ACC112 (cell line): ENCODE data around the gene LRP11.
A peak's percentile ranks its signal among the peaks of the same experiment; 100 is the strongest.

ENCODE experiments used
- H2AFZ ChIP-seq: fragments of 200-600 bp; sonication (generic); one replicate; pipeline ENCODE4 v1.6.0; 2017; ENCODE audit warnings: antibody characterized with exemption, low read length; ENCODE audit not compliant: unreplicated experiment
- H3K27ac ChIP-seq: fragments of 200-600 bp; sonication (generic); 2 replicates; pipeline ENCODE4 v1.5.1; 2014; ENCODE audit warnings: low read depth, mild to moderate bottlenecking, antibody characterized with exemption, low read length, moderate library complexity
- H3K27me3 ChIP-seq: fragments of 200-600 bp; sonication (generic); 2 replicates; pipeline ENCODE4 v1.6.1; 2014; ENCODE audit warnings: mild to moderate bottlenecking, antibody characterized with exemption, low read length, moderate library complexity, mixed read lengths; ENCODE audit not compliant: insufficient read depth
- H3K36me3 ChIP-seq: fragments of 200-600 bp; sonication (generic); 2 replicates; pipeline ENCODE4 v1.6.1; 2016; ENCODE audit warnings: mild to moderate bottlenecking, antibody characterized with exemption, low read length, moderate library complexity, mixed read lengths; ENCODE audit not compliant: insufficient read depth
- H3K4me1 ChIP-seq: fragments of 200-600 bp; sonication (generic); one replicate; pipeline ENCODE4 v1.6.1; 2016; ENCODE audit warnings: low read length, mixed read lengths; ENCODE audit not compliant: insufficient read depth, unreplicated experiment, control insufficient read depth
- H3K4me3 ChIP-seq: fragments of 200-600 bp; sonication (generic); 2 replicates; pipeline ENCODE4 v1.5.1; 2014; ENCODE audit warnings: mild to moderate bottlenecking, low read depth, low read length
- H3K79me2 ChIP-seq: fragments of 200-600 bp; sonication (generic); one replicate; pipeline ENCODE4 v1.6.0; 2016; ENCODE audit warnings: low read length; ENCODE audit not compliant: control insufficient read depth, unreplicated experiment, insufficient read depth

The LRP11 gene

GRCh38 chr6:149831308-149831820, 32.8 kb downstream of the LRP11 start:
- Histone ChIP-seq H3K27me3 (no peaks in the 10 kb centered on the region), H3K79me2 (no peaks in the 10 kb centered on the region), H2AFZ (peak overlapping the region; percentile 62), H3K4me3 (peak overlapping the region; percentile 28), H3K27ac (no peak overlapping the region), H3K36me3 (0 out of 2 replicates have a peak, but pooled peaks cover 3% of the 10 kb centered on the region), H3K4me1 (peaks cover 11% of the 10 kb centered on the region)

GRCh38 chr6:149830731-149831307, 33.3 kb downstream of the LRP11 start:
- Histone ChIP-seq H3K4me1 (peaks cover 11% of the 10 kb centered on the region), H3K27ac (0 out of 2 replicates have a peak overlapping the region, but pooled peaks have one; percentile 1), H3K79me2 (no peaks in the 10 kb centered on the region), H3K36me3 (0 out of 2 replicates have a peak, but pooled peaks cover 3% of the 10 kb centered on the region), H3K4me3 (peak overlapping the region; percentile 28), H3K27me3 (no peaks in the 10 kb centered on the region), H2AFZ (peak overlapping the region; percentile 62)

GRCh38 chr6:149825292-149825691, 38.9 kb downstream of the LRP11 start:
- no peak overlapping the region for H2AFZ ChIP-seq
- peaks cover under 1% of the 10 kb centered on the region for H3K4me1 ChIP-seq
- H3K27me3 ChIP-seq, result no peaks in the 10 kb centered on the region
- no peaks in the 10 kb centered on the region for H3K36me3 ChIP-seq
- H3K79me2 ChIP-seq, result no peaks in the 10 kb centered on the region
- H3K4me3 ChIP-seq, result no peak overlapping the region
- no peak overlapping the region for H3K27ac ChIP-seq

GRCh38 chr6:149823013-149823412, 41.1 kb downstream of the LRP11 start:
- no peaks in the 10 kb centered on the region for H3K79me2 ChIP-seq
- H3K27me3 ChIP-seq, result no peaks in the 10 kb centered on the region
- H3K4me3 ChIP-seq, result no peak overlapping the region
- no peaks in the 10 kb centered on the region for H3K4me1 ChIP-seq
- no peaks in the 10 kb centered on the region for H3K36me3 ChIP-seq
- H2AFZ ChIP-seq, result no peak overlapping the region
- H3K27ac ChIP-seq, result no peak overlapping the region

GRCh38 chr6:149821492-149821891, 42.7 kb downstream of the LRP11 start:
- Histone ChIP-seq H3K27me3 (no peaks in the 10 kb centered on the region), H3K4me3 (no peak overlapping the region), H2AFZ (no peak overlapping the region), H3K4me1 (no peaks in the 10 kb centered on the region), H3K36me3 (no peaks in the 10 kb centered on the region), H3K27ac (no peak overlapping the region), H3K79me2 (no peaks in the 10 kb centered on the region)

- Histone ChIP-seq H3K79me2 (no peaks in the 10 kb centered on the region), H3K4me1 (no peaks in the 10 kb centered on the region), H2AFZ (no peak overlapping the region), H3K4me3 (no peak overlapping the region), H3K27me3 (no peaks in the 10 kb centered on the region), H3K36me3 (no peaks in the 10 kb centered on the region), H3K27ac (no peak overlapping the region)
These were observed 43.7 kb downstream of the LRP11 start for GRCh38 chr6:149820506-149820905.

- no peak overlapping the region for H2AFZ ChIP-seq
- H3K36me3 ChIP-seq, result no peaks in the 10 kb centered on the region; the same call in 1 of the 2 replicates
- no peaks in the 10 kb centered on the region for H3K27me3 ChIP-seq
- no peak overlapping the region for H3K4me3 ChIP-seq
- H3K79me2 ChIP-seq, result no peaks in the 10 kb centered on the region
- H3K27ac ChIP-seq, result no peak overlapping the region
- no peaks in the 10 kb centered on the region for H3K4me1 ChIP-seq
These were observed 48.4 kb downstream of the LRP11 start for GRCh38 chr6:149815788-149816187.

DNA sequence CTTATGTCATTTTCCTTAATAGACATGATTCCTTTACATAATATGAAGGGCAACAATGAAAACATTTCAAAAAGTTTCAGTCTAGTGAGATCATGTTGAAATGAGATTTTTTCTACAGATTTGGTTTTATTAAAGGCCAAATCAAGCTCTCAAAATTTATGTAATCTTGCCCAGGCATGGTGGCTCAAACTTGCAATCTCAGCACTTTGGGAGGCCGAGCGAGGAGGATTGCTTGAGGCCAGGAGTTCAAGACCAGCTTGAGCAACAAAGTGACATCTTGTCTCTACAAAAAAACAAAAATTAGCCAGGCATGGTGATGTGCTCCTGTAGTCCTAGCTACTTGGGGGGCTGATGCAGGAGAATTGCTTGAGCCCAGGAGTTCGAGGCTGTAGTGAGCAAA, 50.8 kb downstream of the LRP11 start:
- H3K4me3 ChIP-seq, result no peak overlapping the region
- H3K27ac ChIP-seq, result no peak overlapping the region
- peaks cover 7% of the 10 kb centered on the region for H3K36me3 ChIP-seq
- H3K79me2 ChIP-seq, result no peaks in the 10 kb centered on the region
- H3K4me1 ChIP-seq, result no peaks in the 10 kb centered on the region
- H3K27me3 ChIP-seq, result no peaks in the 10 kb centered on the region
- H2AFZ ChIP-seq, result no peak overlapping the region

- H3K27me3 ChIP-seq, result no peaks in the 10 kb centered on the region
- H3K4me1 ChIP-seq, result no peaks in the 10 kb centered on the region
- peaks cover 7% of the 10 kb centered on the region for H3K36me3 ChIP-seq
- no peak overlapping the region for H2AFZ ChIP-seq
- no peaks in the 10 kb centered on the region for H3K79me2 ChIP-seq
- no peak overlapping the region for H3K27ac ChIP-seq
- H3K4me3 ChIP-seq, result no peak overlapping the region
These were observed 54.4 kb downstream of the LRP11 start for GRCh38 chr6:149809798-149810197.

DNA sequence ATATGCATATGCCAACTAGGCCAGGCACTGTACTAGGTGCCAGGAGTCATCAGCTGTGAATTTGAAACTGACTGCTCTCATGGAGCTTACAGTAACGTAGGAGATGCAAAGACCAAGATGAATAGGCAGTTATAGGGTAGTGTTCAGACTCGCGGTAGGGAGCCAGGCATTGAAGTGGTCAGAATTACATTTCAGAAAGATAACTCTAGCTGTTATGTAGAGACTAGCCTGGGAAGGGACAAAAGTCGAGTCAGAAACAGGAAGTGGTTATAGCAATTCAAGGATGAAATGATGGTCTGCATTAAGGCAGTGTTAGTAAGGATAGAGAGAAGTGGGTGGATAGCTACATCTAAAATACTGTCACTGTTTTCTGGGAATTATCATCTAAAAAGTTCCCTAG, 58.0 kb downstream of the LRP11 start:
- Histone ChIP-seq H3K27ac (no peak overlapping the region), H3K36me3 (peaks cover 10% of the 10 kb centered on the region), H3K4me3 (no peak overlapping the region), H3K79me2 (no peaks in the 10 kb centered on the region), H3K4me1 (no peaks in the 10 kb centered on the region), H3K27me3 (no peaks in the 10 kb centered on the region), H2AFZ (no peak overlapping the region)

DNA sequence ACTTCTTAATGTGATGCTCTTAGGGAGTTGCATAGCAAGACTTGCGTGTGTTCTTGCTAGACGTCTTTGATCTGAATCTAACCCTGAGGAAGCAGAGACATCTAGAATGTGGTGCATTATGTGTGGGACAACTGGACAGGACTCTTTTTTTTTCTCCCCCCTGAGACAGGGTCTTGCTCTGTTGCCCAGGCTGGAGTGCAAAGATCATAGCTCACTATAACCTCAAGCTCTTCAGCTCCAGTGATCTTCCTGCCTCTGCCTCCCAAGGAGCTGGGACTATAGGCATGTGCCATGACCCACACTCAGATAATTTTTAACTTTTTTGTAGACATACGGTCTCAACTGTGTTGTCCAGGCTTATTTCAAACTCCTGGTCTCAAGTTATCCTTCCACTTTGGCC, 80.6 kb downstream of the LRP11 start:
- Histone ChIP-seq H3K4me3 (no peak overlapping the region), H2AFZ (no peak overlapping the region), H3K4me1 (no peaks in the 10 kb centered on the region), H3K79me2 (peaks cover 11% of the 10 kb centered on the region), H3K27ac (no peak overlapping the region), H3K27me3 (no peaks in the 10 kb centered on the region), H3K36me3 (peaks cover 5% of the 10 kb centered on the region; the same call in 1 of the 2 replicates)
